Right ventricle myocardium inferior (tissue), 1 donor: ENCODE results near the gene TEX12. TPM values are rescaled to one million over a fixed set of nuclear protein-coding genes. Genes with fewer than 3 reads are reported as not detected.
A peak's percentile ranks its signal among the peaks of the same experiment; 100 is the strongest.
"Not testable (repeated sequence)": the region's sequence is repeated elsewhere in the genome, so short reads cannot be mapped to it uniquely, and the experiment has no call there.

Experiments used
- ATAC-seq: fragments of 200-7000 bp; cut with Tn5 transposase; one replicate; pipeline ENCODE4 v1.9.1; 2020; ENCODE audit warnings: mild to moderate bottlenecking, moderate library complexity
- DNase-seq: peaks from one replicate; pipeline ENCODE4 v3.0.0; 2021; ENCODE audit errors: missing footprints
- intact Hi-C: fragments of 100-400 bp; cut with DNase I; formaldehyde crosslinking; loops from one replicate; pipeline ENCODE4 v1.11.0; 2022
- long read RNA-seq: library from polyadenylated mRNA; unstranded; transcript quantifications from one replicate; pipeline ENCODE4 v2.0.0, GENCODE V29; 2021
- total RNA-seq: library from RNA; stranded (reverse); fragmentation: NEBNext Ultra II Directional; extraction: Animal tissue kit (Norgen Biotek cat#: 25700); gene quantifications from one replicate; pipeline ENCODE4 v1.2.1, GENCODE V29; 2021
- donor health status: DM: no; HTN: yes; CAD: no; lungs with severe emphysema.

Gene TEX12, protein sequence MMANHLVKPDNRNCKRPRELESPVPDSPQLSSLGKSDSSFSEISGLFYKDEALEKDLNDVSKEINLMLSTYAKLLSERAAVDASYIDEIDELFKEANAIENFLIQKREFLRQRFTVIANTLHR
- 0.54 TPM for total RNA-seq
- long read RNA-seq, result 0 reads

DNA sequence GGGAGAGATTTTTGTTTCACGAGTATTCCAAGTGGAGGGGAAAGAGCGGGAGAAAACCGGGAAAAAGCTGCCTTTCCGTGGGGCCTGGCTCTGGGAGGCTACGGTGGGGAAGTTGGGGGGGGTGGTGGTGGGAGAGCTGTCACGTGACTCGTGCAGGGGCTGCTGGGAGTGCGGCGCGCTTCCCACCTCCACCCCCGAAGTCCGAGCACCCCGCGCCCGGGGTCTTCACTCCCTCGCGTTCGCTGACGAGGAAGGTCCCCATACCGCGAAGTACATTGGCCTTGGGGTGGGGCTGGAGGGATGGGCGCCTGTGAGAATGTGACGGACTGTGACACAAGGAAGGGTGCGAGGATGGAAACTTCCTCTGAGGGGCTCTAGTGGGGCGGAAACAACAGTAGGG is at the start of gene TEX12:
Gene TEX12 (plus strand): TSS at position 228 of the 400 bp plus-strand sequence. CDS start 1,897 bp downstream, outside the sequence.
- no peak for ATAC-seq
- intact Hi-C loops, result no loop called here
- no peak for DNase-seq

DNA sequence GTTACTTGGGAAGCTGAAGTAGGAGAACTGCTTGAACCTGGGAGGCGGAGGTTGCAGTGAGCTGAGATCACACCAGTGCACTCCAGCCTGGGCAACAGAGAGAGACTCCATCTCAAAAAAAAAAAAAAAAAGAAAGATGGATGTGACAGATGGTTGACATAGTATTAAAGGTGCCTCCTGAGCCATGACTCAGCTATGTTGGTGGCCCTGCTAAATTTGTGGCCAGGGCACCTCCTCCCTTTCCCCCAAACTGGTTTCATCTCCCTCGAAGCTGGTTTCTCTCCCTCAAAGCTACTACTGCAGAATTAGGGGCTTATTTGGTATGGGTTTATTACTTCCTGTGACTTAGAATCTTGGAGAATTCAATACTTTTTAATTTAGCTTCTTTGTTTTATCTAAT is 49.0 kb upstream of the TEX12 start:
- no peak for DNase-seq
- intact Hi-C loops, result no loop called here
- no peak for ATAC-seq

DNA sequence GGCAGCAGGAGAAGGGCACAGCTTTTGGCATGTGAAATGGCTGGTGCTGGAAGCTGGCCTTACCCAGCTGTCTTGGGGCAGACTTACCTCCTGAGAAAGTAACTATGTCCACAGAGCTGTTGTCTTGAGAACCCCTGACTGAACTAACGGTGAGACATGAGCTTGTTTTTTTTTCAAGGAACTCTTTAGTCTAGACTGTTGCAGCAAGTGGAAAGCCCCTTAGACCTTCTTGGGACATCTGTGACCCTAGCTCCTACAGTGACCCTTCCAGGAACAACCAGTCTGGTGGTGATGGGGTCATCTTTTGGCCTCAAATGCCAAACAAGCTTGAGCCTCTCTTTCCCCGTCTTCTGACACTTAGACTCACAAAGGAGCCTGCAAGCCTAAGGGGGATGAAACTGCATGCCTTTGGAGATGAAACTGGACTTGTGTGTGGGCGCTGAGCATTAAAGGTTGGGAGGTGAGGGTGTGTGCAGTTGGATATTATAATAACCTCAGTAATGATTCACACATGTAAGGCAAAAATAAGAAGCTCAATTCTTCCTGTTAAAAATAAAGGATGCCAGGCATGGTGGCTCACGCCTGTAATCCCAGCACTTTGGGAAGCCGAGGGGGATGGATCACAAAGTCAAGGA is 45.1 kb upstream of the TEX12 start:
- ATAC-seq (no peak), DNase-seq (no peak)
- intact Hi-C loops, result no loop called here

DNA sequence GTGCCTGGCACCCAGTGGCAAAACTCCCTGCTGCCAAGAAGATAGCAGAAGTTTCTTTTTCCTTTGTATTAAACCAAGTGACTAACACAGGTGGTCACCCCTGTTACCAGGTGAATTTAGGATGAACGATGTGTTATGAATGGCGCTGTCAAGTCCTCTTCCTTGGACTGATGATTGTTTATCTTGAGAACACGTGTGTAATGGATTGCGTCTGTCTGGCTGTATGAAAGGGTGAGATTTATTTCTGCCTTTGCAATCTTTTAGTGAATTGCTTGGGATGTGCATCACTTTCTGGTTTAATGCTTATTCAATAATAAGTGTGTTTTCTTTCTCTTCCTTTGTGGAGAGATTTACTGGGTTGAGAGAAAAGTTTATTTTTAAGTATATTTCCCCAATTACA is 44.0 kb upstream of the TEX12 start:
- no peak for ATAC-seq
- intact Hi-C loops, result no loop called here
- no peak for DNase-seq

DNA sequence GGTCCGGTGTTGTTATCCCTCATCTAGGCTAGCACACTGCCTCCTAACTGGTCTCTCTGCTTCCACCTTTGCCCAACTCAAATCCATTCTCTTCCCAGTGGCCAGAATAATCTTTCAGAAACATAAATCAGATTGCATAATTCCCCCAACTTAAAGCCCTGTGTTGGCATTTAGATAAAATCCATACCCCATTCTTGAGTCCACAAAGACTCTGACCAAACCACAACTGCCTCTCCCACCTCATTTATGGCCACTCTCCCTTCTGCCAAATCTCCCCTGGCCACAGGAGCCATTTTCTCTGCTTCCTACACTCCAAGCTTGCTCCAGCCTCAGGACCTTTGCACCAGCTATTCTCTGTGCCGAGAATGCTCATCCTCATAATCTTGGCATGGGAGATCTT is 40.1 kb upstream of the TEX12 start:
- DNase-seq (no peak), ATAC-seq (no peak)
- intact Hi-C loops, result no loop called here

DNA sequence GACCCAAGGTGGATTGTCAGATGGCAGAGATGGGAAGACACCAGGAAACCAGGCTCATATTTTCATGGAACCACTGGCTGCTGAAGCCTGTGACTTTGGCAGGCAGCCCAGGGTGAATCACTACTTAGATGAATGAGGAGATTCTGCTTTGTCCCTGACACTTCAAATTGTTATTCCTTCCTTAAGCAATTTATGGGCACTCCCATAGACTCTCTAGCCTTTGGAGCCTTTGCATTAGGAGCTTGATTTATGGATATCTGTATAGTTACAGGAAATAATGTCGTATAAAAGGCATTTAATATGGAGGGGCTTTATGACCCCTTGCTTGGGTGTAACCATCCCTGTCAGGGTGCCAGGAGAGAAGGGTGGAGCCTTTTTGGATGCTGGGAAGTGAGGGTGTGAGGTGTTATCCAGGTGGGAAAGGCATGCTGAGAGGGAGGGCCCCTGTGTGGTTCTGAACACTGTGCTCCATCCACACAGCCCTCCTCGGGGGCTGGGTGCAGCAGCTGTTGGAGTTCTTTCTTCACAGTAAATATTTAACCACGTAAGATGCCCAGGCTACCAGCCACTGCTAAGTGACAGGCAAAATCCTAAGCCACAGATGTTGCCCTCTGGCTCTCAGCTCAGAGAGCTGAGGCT is 38.6 kb upstream of the TEX12 start:
- intact Hi-C loops, result no loop called here
- no peak for DNase-seq
- ATAC-seq, result no peak

DNA sequence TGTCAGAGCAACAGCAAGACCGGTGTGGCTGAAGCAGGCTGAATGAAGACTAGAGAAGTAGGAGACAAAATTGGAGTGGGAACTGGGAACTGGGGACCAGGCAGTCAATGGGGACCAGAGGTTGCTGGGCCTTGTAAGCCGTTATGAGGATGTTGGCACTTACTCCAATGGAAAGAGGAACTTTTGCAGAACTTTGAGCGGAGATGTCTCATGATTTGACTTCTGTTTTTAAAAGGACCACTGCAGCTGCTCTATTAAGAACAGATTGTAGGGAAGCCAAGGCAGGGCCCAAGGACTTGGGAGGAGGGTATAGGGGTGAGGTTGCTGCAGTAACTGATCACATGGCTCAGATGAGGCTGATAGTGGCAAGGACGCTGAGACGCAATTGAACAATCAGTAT is 37.5 kb upstream of the TEX12 start:
- ATAC-seq (peak; percentile 57), DNase-seq (no peak)
- intact Hi-C loops, result no loop called here

DNA sequence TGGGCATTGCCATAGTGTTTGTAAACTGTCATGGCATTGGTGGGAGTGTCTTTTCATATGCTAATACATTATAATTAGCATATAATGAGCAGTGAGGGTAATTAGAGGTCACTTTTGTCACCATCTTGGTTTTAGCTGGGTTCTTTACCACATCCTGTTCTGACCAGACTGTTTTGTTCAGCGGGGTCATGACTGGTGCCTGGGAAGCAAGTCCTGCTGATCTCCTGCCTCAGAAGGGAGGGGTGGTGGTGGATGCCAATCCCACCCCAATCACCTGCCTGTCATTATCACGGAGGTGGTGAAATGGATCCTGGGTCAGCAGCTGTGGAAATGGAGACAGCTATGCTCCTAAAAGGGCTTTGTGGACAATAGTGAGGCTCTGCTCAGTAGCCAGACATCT is 34.4 kb upstream of the TEX12 start:
- DNase-seq (no peak), ATAC-seq (no peak)
- intact Hi-C loops, result no loop called here

DNA sequence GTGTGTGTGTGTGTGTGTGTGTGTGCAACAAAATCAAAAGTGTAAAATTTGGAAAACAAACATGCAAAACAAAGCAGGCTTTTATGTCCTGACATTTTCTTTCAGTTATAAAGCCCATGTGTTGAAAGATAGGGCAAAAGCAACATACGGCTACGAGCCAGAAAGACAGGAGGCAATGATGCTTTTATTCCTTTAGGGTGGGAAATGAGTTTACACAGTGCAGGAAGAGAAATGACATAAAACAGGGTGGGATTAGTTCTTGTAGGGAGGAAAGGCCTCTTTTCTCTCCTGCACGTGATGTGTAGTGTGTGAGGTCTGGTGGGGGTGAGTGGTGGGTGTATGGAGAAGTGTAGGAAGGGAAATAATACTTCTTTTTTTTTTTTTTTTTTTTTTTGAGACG is 32.7 kb upstream of the TEX12 start:
- no peak for ATAC-seq
- no peak for DNase-seq
- intact Hi-C loops, result no loop called here

DNA sequence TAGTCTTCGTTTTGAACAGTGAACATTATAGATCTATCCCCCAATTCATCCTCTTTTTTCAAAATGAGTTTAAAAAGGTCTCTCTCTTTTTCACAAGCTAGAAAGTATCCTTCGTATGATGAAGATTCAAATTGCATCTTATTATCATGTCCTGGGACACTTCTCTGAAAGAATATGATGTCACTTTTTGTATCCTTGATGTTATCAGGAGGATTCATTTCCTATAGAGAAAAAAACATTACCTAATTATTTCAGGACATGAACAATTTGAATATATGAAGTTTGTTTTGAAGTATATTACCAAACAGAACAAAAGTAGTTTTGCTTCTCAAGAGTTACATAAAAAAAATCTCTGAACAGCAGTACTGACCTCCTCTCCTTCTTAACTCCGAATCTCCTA is 23.6 kb upstream of the TEX12 start:
- no peak for ATAC-seq
- intact Hi-C loops, result no loop called here

DNA sequence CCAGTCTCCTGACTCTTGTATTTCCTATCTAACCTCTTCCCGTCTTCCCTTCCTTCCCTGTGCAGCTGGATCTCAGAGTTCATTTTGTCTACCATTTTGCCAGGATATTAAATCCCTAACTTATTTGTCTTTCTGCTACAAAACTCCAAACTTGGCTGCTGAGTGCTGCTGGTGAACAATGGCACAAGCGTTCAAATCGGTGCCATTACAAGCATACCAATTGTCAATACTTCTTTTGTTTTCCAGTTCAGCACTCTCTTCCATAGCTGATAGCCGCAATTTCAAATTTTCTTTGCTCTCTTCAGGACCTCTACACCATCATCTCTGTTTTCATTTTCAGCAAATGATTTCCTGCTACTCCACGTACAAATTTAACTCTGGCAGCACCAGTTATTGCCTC is 16.7 kb upstream of the TEX12 start:
- intact Hi-C loops, result no loop called here
- DNase-seq (no peak), ATAC-seq (no peak)

More for the DNA sequence above, 23.6 kb upstream of the TEX12 start:
- no peak for DNase-seq

DNA sequence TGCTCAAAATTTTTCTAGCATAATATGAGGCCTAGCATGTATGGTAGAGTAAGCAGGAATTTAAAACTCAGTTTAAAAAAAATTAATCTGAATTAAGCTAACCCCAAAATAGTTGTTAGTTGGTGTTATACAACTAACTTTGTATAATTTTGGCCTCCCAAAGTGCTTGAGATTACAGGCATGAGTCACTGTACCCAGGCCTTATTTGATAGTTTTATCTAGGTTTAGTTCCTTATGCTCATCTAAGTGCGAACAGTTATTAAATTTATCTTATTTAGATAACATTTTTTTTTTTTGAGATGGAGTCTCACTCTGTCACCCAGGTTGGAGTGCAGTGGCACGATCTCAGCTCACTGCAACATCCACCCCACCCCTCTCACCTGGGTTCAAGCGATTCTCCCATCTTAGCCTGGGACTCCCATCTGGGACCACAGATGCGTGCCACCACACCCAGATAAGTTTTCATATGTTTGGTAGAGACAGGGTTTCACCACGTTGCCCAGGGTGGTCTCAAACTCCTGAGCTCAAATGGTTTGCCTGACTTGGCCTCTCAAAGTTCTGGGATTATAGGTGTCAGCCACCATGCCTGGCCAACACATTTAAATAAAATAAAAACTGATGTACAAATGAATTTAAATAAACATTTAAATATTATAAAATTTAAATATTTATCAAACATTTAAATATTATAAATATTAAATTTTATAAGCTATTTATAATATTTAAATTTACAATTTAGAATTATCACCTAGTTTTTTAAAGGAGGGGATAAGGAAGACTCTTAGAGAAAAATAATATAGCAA is 10.8 kb upstream of the TEX12 start:
- intact Hi-C loops, result no loop called here
- DNase-seq, result no peak
- no peak for ATAC-seq

DNA sequence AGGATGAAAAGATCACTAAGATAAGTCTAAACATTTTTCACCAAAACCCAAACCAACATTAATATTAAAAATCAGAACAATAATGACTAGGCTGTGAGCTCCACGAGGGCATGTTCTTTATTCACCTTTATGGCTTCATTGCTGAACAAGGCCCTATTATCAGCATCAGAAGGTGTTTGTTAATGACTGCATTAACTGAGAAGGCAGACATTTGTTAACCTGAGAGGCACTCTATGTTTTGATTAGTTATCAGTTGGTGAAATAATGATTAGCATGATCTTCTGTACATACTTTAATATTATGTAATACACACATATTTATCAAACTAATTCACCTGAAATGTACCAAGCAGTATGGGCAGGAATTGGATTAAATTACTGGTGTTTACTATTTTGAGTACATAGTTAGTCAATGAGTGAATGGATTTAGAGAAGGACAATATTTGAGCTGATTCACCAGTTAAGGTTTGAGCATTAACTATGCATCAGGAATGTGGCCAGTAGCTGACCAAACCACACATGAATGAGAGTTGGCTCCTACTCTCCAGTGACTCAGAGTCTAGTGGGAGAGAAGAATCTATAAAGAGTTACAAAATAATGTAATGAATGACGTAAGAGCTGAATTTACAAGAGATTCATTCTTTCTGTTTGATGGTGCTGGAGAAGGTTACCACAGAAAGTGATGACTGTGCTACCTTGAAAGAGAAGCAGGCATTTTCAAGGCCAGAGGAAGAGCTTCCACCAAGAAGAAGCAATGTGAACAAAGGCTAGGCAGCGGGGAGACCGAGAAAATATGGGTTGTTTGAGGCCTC is 10.0 kb upstream of the TEX12 start:
- intact Hi-C loops, result no loop called here
- ATAC-seq (no peak), DNase-seq (no peak)

DNA sequence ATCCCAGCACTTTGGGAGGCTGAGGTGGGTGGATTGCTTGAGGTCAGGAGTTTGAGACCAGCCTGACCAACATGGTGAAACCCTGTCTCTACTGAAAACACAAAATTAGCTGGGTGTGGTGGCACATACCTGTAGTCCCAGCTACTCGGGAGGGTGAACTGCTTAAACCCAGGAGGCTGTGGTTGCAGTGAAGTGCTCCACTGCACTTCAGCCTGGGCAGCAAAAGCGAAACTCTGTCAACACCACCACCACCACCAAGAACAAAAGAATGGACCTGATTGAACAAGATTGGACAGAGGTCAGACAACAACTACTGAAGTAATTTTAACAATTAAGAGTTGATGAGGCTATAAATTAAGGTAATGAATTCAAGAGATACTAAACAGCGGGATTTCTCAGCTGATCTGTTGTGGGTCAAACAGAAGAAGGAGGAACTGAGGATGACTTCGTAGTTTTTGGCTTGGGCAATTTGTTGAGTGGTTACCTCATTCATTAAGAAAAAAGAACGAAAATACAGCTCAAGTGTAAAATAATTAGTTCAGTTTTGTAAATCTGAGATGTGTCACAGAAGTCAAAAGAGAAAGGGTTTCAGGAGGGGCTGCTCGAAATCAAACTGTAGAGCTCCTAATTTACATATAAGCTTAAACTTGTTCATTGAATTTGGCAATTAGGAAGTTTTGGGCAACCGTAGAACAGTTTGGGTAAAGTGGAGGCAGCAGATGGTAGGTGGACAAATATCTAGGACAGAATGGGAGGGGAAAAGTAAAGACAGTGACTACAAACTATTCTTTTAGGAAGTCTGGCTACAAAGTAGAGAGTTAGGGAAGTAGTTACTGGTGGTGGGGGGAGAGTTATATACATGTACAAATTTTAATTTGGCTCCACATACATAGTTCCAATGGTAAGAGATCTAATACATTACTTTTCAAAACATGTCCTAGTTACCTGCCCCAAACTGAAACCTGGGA is 7.8 kb upstream of the TEX12 start:
- DNase-seq (no peak), ATAC-seq (no peak)
- intact Hi-C loops, result no loop called here

DNA sequence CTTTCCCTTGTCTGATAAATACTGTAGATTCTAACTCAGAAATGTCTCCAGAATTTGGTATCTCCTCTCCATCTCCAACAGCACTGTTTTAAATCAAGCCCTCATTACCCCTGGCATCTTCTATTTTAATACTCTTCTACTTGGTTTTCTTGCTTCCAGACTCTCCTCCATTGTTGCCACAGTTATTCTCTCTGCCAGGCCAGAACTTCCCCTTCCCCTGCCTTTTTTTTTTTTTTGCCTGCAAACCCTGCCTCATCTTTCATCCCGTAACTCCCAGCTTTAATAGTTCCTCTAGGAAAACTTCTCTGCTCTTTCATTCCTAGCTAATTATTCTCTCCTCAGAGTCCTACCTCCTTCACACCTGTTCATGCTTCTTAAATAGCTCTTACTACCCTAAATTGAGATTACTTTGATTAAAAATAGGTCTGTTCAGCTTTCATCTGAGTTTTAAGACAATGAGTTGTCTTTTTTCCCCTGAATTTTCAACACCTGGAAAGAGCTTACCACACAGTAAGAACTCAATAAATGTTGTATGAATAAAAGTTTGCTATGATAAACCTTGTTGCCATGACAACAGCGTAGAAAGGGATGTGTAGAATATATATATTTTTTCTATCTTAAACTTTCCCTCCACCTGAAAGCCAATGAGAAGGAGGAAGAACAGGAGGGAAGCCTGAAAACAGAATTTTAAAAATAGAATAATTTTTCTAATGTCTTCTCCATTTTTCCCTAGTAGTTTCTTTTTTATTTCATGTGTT is 6.9 kb upstream of the TEX12 start:
- ATAC-seq, result no peak
- no peak for DNase-seq
- intact Hi-C loops, result no loop called here

DNA sequence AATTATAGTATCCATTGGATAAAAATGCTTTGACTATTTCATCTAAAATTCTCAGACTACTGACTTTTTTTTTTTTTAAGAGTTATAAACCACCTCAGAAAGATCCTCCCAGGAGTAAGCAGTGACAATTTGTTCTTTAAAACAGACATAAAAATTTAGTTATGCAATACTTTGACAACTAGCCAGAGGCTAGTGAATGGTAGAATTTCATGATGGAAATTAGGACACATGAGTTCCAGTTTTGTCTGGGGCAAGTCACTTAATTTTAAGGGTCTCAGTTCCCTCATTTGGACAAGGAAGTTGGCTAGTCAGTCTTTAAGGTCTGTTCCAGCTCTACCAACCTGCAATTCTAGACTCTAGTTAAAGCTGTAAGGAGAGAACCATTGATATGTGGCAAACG is 6.2 kb upstream of the TEX12 start:
- ATAC-seq (peak; percentile 5), DNase-seq (no peak)
- intact Hi-C loops, result no loop called here

DNA sequence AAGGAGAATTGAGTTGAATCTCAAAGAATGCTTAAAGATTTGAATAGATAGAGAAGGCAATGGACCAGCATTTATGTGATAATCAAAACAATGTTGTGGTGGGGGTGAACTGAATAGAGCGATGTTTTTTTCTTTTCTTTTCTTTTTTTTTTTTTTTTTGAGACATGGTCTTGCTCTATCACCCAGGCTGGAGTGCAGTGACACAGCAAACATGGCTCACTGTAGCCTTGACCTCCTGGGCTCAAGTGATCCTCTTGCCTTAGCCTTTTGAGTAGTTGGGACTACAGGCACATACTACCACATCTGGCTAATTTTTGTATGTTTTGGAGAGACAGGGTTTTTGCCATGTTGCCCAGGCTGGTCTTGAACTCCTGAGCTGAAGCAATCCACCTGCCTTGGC is 5.0 kb upstream of the TEX12 start:
- intact Hi-C loops, ATAC-seq: not testable (repeated sequence)

More for the DNA sequence above, 5.0 kb upstream of the TEX12 start:
- not testable (repeated sequence) for DNase-seq
